Activated naive CD8-positive, alpha-beta T cell treated with anti-CD3 and anti-CD28 coated beads, Interleukin-2, amount 50 U/mL, for 16 hours (primary cell): Measurements from ENCODE around the gene PCNA.

Experiments used
- DNase-seq: peaks from one replicate; pipeline ENCODE4 v3.0.0-alpha.2; 2020; ENCODE audit warnings: low read depth, low spot score

Gene PCNA

DNA sequence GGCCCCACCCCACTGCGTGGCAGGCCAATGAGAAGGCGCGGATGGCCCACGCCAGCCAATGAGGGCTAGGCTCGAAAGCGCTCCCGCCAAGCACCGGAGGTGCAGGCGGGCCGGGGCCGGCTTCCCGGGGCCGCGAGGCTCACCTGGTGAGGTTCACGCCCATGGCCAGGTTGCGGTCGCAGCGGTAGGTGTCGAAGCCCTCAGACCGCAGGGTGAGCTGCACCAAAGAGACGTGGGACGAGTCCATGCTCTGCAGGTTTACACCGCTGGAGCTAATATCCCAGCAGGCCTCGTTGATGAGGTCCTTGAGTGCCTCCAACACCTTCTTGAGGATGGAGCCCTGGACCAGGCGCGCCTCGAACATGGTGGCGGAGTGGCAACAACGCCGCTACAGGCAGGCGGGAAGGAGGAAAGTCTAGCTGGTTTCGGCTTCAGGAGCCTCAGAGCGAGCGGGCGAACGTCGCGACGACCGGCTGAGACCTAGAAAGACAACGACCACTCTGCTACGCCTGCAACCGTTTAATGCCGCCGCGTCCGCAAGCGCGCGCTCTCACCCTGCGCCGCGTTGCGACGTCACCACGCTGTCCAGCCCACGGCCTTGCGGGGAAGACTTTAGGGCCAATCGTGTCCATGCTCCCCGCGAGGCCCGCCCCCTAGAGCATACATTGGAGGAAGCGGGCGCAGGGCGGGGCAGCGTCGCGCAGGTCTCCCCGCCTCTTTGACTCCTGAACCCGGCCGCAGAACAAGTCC is at the start of gene PCNA:
TSS of gene PCNA (minus strand) at position 524 of the 750 bp plus-strand sequence. CDS start at position 364, 160 bp downstream.
- peak; percentile 97 for DNase-seq

DNA sequence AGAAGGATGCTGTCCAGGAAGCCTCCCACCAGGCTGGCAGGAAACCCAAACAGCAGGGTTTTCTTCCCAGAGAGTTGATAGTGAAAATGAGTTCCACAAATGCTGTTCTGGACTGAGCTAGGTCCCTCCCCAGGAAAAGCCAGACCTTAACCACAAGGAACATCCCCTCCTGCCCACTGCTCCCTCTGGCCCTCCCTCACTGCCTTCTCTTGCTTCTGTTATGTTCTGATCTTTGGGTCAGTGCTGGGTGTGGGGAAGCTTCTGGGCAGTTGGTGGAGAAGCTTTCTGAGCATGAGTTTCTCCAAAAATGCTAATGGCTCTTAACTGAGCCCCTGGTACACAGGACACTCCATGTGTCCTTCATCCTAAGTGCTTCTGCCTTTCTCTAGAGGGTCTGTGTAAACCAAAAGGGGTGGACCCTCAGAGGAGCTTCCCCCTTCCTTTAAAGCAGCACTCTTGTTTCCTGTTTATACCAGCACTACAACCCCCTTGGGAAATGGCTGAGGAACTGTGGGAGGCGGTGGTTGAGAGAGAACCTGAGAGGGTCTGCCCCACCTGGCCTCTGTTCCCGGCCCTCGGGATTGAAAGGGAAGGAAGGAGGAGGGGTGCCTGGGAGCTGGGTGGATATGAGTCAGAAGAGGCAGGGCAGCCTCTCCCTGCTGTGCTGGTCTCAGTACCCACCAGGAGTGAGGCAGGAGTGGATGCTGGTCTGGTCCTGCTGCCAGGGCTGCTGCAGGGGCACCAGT is 49.1 kb upstream of the PCNA start:
- no peak for DNase-seq

DNA sequence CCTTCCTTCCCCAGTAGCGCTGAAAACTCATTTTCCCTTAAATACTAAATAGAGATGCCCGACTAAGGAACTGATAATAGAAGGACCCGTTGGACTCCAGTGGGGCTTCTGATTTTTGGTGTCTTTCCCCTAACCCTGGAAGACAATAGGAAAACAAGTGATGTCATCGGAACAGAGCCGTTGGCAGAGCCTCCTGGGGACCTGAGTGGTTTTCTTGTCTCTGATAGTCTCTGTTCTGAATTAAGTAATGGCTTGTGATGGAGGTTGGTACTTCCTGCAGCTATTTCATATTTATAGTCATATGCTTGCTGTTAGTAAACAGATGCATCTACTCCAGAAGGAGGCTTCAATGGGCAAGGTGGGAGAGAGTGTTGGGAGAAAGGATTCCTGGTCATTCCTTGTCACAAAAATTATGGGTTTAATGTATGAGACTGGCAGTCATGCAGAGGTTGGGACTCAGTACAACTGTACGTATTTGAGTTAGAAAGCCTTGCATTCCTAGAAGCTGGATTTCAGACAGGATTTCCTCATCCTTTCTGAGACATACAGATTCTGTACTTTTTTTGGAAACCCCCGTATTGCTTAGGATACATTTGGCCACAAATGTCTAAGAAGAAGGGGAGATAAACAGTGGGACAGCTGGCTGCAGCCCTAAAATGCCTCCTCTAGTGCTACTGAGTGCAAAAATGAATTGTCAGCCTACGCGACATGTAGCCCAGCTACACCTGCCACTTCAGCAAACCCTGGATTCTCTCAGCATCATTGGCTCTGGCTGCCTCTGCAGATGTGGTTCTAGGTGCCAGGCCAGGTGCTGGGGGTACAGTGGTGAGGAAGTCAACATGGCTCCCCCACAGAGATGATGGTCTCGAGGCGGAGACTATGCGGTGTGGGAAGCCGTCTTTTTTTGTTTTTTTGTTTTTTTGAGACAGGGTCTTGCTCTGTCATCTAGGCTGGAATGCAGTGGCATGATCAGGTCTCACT is 45.2 kb upstream of the PCNA start:
- DNase-seq: no peak

DNA sequence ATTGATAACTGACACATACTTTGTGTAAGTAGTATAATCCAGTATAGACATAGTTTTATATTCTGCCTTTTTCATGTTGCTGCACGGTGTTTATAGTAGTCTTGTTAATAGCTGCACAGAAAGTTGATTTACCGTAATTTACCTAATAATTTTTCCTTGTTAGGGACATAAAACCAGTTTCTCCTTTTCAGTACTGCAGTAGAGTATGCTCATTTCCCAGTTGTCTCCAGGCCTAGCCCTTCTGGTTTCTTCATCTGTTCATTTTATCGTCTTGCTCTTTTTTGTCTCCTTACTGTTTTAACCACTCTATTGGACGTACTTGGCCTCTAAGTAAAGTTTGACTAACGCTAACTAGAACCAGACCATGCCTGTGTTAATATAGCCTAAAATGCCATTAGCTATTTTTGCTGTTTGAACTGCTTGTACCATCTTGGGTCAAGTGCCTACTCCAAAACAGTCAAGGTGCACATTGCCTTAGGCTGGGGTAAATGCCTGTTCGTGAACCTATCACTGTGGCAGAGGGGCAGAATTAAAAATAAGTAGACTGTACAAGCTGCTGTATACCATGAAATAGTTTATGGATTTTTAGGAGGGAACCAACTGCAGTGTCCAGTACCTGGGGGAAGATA is 41.9 kb upstream of the PCNA start:
- no peak for DNase-seq

DNA sequence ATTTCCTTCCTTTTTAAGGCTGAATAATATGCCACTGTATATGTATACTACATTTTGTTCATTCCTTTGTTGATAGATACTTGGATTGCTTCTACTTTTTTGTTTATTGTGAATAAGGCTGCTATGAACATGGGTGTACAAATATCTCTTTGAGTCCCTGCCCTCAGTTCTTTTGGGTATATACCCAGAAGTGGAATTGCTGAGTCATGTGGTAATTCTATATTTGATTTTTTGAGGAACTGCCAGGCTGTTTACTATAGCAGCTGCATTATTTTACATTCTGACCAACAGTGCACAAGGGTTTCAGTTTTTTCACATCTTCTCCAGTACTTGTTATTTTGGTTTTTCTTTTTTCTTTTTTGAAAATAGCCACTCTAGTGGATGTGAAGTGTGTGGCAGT is 41.1 kb upstream of the PCNA start:
- DNase-seq: no peak

DNA sequence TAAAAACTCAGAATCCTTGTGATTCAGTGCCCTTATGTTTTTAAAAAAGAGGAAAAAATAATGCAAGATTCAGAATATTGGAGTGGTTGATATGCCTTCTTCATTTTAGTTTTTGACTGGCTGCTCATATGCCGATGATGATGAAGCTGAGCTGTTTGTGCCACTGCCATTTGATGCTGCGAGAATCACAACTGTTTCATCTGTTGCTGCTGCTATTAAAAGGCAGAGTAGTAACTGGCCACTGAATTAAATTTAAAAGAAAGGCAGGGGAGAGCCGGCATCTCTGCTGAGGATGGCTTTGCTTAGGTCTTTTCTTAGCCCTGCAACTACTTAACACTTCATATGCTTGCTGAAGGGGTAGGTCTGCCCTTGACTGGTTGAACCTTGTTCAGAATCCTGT is 40.2 kb upstream of the PCNA start:
- DNase-seq: no peak

DNA sequence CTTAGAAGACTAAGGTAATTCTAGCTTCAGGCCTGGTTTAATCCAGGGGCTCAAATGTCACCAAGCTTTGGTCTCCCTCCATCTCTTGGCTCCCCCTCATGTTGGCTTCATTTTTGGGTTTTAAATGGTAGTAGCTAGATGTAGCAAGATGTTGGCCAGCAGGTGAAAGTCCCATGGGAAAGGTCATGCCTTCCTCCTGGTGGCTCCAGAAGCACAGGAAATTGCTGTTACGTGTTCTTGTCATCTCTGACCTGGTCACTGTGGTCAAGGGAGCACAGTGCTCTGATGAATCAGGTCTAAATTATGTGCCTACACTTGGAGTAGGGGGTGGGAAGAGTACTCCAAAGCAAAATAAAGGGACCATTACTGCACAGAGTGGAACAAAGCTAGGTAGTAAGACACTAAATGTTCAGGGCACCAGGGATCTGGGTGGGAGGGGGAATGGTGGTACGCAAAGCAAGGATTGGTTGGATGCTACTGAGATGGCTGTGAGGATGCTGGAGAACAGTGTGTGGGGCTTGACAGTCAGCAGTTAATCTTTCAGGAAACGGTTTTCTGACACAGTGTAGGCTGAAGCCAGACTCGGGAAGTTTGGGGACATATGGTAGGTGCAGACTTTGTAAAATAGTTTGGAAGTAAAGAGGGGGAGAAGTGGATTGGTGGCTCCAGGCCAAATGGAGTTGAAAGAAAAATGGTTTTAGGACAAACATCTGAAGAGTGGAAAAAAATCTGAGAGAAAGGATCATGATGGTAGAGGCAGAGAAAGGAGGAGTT is 37.1 kb upstream of the PCNA start:
- no peak for DNase-seq

DNA sequence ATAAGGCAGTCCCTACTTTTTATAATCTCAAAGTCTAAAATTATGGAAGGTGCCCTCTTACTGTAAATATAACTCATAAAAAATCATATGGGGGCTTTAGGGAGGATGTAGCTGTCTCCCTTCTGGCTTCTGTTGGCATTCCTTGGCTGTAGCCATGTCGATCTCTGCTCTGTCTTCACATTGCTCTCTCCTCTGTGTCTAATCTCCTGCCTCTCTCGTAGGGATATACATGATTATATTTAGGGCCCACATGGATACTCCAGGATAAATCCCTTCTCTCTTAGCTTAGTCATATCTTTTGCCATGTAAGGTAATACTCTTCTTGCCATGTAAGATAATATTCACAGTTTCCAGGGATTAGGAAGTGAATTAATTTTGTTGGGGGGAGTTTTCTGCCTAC is 35.6 kb upstream of the PCNA start:
- DNase-seq: no peak

DNA sequence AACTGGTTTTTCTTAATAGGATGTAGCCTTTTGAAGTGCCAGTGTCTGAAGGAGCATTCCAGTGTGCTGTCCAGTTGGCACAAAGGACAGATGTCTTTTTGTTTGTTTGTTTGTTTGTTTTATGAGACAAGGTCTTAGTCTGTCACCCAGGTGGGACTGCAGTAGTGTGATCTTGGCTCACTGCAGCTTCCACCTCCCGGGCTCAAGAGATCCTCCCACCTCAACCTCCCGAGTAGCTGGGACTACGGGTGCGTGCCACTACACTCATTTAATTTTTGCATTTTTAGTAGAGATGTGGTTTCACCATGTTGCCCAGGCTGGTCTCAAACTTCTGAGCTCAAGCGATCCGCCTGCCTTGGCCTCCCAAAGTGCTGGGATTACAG is 34.8 kb upstream of the PCNA start:
- no peak for DNase-seq

DNA sequence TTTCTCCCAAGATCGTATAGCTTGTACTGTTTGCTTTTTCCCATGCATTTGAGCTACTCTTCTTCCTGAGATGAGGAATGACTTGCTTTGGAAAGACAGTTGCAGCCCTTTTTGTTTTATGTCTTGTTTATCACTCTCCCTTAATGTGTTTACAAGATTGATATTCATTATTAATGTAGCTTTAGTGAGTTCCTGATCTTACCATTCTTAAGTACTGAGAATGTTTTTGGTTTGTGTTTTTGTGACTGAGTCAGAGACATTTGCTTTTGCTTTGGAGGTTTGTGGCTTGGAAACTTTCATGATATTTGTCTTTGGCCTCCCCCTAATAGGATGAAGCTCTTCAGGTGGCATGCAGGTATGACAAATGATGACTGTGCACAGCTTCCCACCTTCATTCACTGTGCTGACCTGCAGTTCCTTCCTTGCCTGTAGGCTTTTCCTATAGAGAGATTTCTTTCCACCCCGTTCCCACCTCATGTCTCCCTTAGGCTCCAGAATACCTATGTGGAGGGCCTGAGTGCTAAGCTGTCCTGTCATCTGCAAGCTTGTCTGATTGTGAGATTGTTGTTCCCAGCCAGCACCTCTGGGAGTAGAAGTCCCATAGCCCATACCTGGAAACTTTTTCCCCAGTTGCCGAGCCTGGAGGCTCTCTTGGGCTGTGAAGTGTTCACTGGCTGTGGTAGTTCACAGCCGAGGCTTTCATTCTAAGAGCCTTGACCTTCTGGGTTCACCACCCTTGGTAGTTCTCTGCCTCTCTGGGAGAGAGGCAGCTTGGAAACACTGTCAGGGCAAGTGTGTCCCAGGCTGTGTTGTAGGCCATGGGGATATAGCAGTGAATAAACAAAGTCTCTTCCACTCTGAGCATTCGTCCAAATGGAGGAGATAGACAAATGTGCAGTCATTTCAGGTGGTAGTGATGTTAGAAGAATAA is 34.1 kb upstream of the PCNA start:
- DNase-seq: no peak

DNA sequence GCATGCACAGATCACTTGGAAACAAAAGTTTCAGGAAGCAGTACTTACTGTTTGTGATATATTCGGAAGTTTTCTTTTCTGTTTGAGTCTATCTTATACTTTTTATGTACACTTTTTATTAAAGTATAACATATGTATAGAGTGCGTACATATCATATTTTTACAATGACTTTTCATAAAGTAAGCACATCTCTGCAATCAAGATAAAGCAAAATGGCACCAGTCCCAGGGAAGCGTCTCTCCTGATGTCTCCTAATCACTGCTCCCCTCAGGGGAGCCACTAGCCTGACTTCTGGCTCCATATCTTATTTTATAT is 33.4 kb upstream of the PCNA start:
- no peak for DNase-seq

DNA sequence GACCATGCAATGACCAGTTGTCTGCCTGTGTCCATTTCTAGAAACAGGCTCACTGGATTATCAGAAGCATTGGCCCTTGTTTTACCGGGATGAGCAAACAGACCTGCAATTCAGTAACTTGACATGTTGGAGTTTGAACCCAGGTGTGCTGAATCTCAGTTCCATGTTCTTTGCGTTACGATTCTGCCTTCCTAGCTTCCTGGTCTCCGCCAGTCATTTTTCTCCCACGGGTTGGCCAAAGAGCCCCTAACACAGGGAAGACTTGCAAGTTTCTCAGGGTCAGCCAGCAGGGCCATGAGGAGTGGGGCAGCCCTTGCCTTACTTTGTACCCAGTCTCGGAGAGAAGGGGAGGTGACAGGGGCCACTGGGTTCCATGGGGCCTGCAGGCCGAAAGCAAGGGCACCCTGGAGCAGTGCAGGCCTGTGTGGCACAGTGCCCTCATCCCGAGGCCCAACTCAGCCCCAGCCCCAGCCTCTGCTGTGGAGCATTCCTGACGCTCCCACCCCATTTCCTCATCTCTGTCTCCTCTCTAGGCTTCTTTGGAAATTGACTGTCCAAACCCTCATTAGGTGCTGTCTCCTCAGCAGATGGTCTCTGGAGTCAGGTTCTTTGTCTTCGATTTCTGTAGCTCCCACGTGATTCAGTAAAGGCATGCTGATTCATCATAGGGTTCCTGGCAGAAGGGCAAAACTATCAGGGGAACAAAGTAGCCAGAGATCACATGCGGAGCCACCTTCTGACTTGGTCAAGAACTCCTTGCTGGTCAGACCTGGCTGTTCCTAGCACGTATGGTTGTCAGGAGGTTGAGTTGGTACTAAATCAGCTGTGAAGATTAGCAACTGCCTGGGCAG is 30.7 kb upstream of the PCNA start:
- DNase-seq: no peak

DNA sequence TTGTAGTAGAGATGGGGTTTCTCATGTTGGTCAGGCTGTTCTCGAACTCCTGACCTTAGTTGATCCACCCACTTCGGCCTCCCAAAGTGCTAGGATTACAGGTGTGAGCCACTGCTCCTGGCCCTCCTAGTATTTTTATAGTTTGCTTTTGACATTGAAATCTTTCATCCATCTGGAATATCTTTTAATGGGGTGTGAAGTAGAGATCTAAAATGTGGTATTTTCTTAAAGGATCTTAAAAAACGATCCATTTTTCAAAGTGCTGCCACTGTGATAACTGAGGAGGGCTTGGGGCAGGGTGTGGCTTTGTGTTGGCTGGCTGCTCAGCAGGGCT is 30.1 kb upstream of the PCNA start:
- DNase-seq: no peak

DNA sequence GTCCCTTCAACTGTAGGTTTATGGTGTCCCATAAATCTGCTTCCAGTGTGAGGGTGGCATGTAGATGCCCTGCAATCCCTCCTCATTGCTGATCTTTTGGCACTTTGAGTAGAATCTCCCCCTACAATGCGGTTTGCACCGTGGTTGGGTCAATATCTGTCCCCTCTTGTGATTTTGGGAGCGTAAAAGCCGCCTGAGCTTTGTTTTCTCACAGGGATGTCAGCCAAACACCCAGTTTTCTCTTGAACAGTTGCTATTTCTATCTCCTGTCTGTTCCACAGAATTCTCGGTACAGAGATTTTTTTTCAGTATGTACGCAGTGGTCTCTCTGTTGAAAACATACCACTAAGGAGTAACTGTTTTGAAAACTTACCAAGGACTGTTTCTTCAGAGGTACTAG is 28.8 kb upstream of the PCNA start:
- no peak for DNase-seq

DNA sequence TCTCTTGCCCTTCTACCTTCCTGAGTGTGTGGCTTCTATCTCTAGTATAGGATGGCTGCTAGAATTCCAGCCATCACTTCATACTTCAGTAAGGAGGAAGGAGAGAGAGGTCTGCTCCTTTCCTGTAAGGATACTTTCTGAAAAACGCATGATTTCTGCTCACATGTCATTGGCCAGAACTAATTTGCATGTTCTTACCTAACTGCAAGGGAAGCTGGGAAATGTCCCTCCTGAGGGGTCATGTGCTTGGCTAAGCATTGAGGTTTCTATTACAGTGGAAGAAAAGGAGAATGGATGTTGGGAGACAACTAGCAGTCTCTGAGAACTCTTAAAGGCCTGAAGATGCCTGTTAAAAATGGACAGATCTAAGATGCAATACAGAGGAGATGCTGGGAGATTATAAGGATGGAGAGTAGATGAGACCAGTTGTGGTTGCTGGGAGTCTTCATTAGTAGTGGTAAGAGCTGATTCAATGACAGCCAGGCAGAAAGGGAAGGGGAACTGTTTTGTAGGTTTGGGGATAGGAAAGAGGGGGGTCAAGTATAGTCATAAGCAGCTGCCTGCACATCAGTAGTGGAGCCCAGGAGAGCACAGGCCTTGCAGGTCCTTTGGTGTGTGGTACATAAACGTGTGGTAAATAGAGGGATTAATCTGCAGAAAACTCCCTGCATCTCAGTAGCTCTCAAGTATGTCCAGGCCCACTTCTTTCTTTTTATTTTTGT is 27.3 kb upstream of the PCNA start:
- no peak for DNase-seq

DNA sequence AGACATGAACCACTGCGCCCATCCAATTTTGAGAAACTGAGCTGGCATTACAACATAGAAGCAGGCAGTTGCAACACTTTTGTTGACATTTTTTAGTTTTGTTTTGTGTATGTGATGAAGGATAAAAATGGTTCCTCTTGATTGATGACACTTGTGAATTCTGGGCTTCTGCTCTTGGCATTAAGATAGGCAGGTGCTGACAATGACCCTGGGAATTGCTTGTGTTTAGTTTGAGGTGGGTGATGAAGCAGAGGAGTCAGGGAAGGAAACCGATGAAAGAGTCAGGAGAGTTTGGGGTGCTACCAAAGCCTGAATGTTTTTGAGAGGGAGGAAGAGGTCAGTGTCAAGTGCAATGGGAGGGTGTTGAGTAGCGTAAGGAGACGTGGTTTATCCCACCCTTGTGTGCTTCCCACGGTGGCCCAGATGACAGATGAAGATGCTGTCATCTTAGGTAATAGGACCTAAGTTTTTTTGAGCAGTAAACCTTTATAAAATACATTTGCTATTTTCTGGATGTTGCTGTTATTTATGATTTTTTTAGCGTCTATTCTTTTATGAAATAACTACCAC is 26.4 kb upstream of the PCNA start:
- DNase-seq: no peak

DNA sequence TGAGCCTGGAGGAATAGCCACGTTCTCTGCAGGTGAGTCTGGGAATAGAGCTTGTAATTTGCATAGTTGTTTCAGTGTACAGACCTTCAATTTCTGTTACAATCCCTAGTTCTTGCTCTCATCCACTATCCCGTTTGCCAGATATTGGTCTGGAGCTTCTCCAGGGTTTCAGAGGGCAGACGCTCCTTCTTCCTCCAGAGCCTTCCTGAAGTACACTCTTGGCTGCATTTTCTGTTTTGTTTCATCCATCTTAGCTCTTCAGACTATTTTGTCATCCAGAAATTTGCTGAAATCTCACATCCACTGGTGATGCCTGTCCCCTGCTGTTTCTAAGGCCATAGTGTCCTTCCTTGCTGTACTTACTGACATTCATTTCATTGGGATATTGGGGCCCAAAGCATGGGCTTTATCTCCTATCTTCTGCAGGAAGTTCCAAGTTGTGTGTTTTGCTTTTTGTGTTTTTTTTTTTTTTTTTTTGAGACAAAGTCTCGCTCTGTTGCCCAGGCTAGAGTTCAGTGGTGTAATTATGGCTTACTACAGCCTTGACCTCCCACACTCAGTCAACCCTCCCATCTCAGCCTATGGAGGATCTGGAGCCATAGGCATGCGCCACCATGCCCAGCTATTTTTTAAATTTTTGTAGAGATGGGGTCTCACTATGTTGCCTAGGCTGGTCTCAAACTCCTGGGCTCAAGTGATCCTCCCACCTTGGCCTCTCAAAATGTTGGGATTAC is 25.8 kb upstream of the PCNA start:
- DNase-seq: no peak
